Adipose tissue (tissue), 3 donors: ENCODE data around the gene PCCB. TPM values are rescaled to one million over a fixed set of nuclear protein-coding genes. Genes with fewer than 3 reads are reported as not detected.
"Not testable (repeated sequence)": the region's sequence is repeated elsewhere in the genome, so short reads cannot be mapped to it uniquely, and the experiment has no call there.

Experiments used
- H3K27ac ChIP-seq: one replicate; pipeline ENCODE4 v1.5.1; 2013; ENCODE audit warnings: low read depth, low read length
- WGBS, 3 donors: extraction: QIAGEN DNeasy Blood & Tissue Kit; methylation state at CpG; one replicate each; pipeline ENCODE4 v1.1.7; 2013; 5-methylcytosine and 5-hydroxymethylcytosine counted together
- polyA plus RNA-seq, 3 donors: library from polyadenylated mRNA; stranded (reverse); fragments of 200-250 nt; gene quantifications; one replicate each; pipeline ENCODE4 v1.2.3, GENCODE V29; 2013
- donor health status: healthy with polysubstance abuse.
- donor health status: Bipolar disorder and iron deficiency.
- donor health status: healthy.

The PCCB gene
- polyA plus RNA-seq, 3 donors: 13.2 to 41.2 (median 26.8) TPM

- 89 to 94% (median 92%) methylated on average over 2 of the region's 2 CpGs for WGBS, 3 donors
- no peak overlapping the region for H3K27ac ChIP-seq
Measured at GRCh38 chr3:136350557-136350956, 100.4 kb downstream of the PCCB start.

GRCh38 chr3:136351351-136351750, 101.2 kb downstream of the PCCB start:
- no peak overlapping the region for H3K27ac ChIP-seq

DNA sequence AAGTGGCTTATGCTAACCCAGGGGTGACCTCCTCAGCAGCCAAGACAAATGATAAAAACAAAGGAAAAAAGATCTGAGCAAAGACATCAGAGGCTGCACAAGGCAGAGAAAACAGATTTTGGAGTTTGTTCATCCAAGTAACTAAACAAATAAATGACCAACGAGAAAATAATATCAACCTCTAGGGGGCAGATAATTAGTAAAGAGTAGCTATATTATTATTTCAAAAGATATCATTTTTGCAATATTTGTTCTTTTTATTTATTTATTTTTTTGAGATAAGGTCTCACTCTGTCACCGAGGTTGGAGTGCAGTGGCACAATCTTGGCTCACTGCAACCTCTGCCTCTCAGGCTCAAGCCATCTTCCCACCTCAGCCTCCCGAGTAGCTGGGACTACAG, 101.8 kb downstream of the PCCB start:
- no peak overlapping the region for H3K27ac ChIP-seq
- 41 to 84% (median 83%) methylated on average over 3 of the region's 3 CpGs for WGBS, 3 donors

More at GRCh38 chr3:136351351-136351750, 101.2 kb downstream of the PCCB start:
- WGBS, 3 donors: 73 to 75% (median 73%) methylated on average over 1 of the region's 1 CpG

GRCh38 chr3:136353461-136353860, 103.3 kb downstream of the PCCB start:
- no peak overlapping the region for H3K27ac ChIP-seq
- whole genome bisulfite sequencing, 3 donors: 38 to 76% (median 74%) methylated on average over 2 of the region's 2 CpGs

GRCh38 chr3:136366289-136366688, 116.1 kb downstream of the PCCB start:
- H3K27ac ChIP-seq: no peak overlapping the region

- 97 to 99% (median 98%) methylated on average over 5 of the region's 5 CpGs for WGBS, 3 donors
- not testable (repeated sequence) for H3K27ac ChIP-seq
Measured at GRCh38 chr3:136375800-136376199, 125.7 kb downstream of the PCCB start.

DNA sequence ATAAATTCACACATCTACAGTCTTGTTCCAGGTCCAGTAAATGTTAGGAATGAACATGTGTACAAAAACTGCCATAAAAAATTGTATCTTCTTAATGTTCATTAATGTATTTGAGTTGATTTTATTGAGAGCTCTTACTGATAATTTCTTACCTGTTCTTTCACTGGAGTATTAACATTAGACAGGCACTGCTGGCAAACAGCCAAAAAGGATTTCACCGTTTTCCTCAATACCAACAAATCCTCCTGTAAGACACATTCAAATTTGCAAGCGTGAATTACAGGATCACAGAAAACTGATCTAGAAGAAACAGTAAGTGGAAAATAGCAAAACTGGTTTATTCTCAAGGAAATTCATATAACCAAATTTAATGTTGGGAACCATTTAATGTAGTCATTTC, 127.4 kb downstream of the PCCB start:
- WGBS, 3 donors: 57 to 65% (median 65%) methylated on average over 2 of the region's 2 CpGs

GRCh38 chr3:136378011-136378410, 127.9 kb downstream of the PCCB start:
- WGBS, 3 donors: 34 to 89% (median 72%) methylated on average over 1 of the region's 1 CpG
- H3K27ac ChIP-seq: no peak overlapping the region

More for the DNA sequence above, 127.4 kb downstream of the PCCB start:
- H3K27ac ChIP-seq: no peak overlapping the region

Other genes starting within 250 kb of the PCCB start
- gene MSL2, start 54.0 kb upstream of the PCCB start, polyA plus RNA-seq: 1 to 10 TPM; 4.2 to 7.2 (median 6.5) TPM